ENCODE measurements around the gene RPS15A.
"Not testable (repeated sequence)": the region's sequence is repeated elsewhere in the genome, so short reads cannot be mapped to it uniquely, and the experiment has no call there.

Gene RPS15A

GRCh38 chr16:18742870-18743269 lies 47.3 kb downstream of the RPS15A start:
- DNase-seq (ENCODE audit: low read depth in 2 of 2) = not testable (repeated sequence)

- DNase-seq (ENCODE audit: low read depth in 2 of 2) = not testable (repeated sequence)
Observed at GRCh38 chr16:18740027-18740426, 50.1 kb downstream of the RPS15A start.

GRCh38 chr16:18738768-18739167 lies 51.4 kb downstream of the RPS15A start:
- not testable (repeated sequence) for DNase-seq (ENCODE audit: low read depth in 2 of 2)

GRCh38 chr16:18734279-18734678 lies 55.9 kb downstream of the RPS15A start:
- DNase-seq (ENCODE audit: low read depth in 2 of 2) = not testable (repeated sequence)

All from stimulated activated CD4-positive, alpha-beta T cell treated with anti-CD3 and anti-CD28 coated beads, Interleukin-15, amount 100 ng/mL, for 48 hours (primary cell).